ENCODE results near the gene EPB41L2.

EPB41L2 gene

DNA sequence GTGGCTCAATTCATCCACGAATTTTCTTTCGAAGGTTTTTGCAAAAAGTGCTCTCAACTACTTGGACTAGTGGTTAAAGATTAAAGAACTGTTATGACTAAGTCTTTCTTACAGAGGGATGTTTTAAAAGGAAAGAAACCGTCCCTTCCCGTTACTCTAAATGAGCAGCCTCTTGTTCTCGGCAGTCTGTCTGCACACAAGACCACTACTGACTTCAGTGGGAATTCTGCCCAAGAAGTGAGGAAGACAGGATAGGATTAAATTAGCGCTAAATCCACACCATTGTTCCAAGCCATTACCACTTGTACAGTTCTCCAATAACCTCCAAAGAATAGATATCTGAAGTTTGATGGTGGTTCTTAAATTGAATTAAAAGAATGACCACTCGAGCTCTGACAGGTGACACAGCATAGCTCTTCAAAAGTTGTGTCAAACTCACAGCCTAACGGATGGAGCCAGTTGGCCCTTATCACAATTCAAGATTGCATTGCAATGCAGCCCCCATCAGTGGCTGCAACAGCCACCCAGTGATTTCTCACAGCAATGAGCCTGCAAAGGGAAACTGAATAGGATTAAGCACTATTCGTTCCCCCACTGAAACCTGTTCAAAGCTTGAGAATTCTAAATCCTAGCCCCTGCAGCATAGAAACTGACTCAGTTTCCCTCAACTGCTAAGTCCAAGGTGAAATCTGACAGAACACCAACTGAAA is 1.8 kb downstream of the EPB41L2 start:
- DNase-seq, result no peak

DNA sequence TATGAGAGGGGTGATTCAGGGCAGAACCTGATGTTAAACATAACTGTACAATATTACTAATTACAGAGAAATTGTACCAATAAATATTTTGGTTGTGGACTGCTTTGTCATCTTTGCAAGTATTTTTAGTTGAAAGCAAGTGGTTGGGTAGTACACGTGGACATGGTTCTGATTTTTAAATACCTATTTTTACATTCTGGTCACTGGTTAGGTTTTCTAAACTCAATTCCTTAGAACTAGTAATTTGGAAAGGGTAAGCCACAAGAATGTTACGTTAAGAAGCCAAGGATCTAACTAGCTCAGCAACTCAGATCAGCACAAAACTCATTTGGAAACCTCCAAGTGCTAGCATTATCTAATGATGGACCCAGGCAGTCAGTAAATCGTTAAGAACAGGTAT is 2.7 kb downstream of the EPB41L2 start:
- no peak for DNase-seq

DNA sequence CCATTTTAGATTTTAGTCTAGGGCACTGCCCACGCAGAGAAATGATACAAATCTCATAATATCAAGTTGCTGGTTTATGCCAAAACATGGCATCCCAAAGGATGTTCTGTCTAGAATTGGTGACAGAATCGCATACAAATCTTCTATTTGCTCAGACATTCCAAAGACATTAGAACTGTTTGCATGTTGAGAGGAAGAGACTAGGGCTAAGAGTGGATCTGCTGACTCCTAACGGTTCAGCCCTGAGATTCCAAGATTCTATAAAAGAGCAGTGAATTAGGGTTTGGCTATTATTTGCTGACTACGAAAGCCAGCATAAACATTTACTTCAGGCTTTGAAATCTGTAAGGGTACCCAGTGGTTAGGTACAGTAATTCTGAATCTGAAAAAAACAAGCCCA is 3.6 kb downstream of the EPB41L2 start:
- DNase-seq, result no peak

DNA sequence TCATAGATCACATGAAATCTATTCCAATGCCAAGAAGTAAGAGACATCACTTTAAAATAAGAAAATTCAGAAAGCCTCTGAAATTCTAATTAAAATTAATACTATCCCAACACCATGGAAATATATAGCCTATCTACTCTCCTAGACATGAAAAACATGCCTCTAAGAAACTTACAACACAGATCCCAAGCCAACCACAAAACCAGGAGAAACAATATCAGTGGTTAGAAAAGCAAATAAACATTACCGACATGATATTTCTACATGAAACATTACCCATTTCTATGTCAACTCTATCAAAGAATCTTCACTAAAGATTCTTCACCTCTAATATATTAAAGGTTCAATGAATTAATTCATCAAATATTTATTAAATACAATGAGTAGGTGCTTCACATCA is 4.8 kb downstream of the EPB41L2 start:
- DNase-seq, result no peak

DNA sequence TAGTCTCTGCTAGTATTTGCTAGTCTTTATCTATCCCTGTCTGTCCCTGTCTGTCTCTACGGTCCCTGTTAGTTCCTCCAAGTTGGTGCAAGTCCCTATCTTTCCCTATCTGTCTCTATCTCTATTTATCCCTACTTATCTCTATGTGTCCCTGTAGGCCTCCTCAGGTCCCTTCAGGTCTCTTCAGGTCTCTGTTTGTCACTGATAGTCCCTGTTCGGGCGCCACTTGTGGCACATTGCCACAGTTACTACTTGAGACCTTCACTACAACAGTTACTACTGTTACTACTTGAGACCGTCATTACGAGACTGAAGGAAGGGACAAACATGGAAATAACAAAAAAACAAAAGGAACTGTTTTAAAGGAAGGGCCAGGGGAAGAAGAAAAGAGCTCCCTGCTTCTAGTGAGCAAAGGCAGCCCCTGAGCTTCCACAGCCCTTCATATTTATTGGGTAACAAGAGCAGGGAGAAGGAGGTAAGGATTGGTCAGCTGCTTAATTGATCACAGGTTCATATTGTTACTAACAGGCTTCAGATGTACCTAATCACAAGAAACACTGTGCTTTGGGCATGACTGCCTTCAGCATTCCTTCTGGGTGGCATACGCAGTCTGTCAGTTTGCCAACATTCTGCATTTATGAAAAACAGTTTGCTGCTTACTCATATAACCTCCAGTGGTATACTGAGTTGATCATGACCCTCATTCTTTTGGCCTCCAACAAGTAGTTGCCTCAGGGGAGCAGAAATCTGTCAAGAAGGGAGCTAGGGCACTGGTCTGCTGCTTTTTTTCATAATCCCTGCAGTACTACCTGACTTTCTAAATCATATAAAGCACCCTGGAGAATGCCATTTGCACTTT is 8.4 kb downstream of the EPB41L2 start:
- DNase-seq, result no peak

DNA sequence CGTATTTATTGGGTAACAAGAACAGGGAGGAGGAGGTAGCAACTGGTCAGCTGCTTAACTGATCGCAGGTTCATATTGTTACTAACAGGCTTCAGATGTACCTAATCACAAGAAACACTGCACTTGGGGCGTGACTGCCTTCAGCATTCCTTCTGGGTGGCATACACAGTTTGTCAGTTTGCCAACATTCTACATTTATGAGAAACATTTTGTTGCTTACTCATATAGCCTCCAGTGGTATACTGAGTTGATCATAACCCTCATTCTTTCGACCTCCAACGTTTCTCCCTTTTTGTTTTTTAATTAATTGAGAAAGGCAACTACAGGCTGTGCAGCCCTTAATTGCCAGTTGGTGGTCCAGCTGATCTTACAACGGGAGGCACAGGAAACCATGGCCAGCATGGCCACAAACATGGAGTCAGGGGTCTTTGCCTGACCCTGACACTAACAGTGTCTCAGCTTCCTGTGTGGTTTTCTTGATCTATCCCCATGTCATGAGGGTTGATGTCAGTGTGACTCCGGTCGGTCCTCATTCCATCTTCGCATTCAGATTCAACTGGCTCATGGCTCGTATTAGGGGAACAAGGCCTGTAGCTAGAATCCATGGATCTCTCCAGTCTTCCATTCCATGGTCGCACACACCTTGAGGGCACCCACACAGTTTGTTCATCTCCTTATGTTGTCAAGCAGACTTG is 9.4 kb downstream of the EPB41L2 start:
- no peak for DNase-seq

DNA sequence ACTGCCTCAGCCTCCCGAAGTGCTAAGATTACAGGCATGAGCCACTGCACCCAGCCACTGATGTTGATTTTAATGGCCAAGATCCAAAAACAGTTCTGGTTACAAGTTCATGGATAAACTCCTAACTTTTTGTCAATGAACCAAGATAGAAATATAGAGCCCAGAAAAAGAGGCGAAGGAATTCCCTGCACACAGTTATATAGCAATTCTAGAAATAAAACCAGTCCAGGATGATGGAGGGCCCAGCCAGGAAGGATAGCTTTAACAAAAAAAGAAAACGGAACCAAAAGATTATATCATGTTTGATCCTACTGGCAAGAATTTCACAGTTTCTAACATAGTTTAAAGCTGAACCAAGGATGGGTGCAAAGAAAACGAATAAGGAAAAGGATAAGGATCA is 10.9 kb downstream of the EPB41L2 start:
- no peak for DNase-seq

DNA sequence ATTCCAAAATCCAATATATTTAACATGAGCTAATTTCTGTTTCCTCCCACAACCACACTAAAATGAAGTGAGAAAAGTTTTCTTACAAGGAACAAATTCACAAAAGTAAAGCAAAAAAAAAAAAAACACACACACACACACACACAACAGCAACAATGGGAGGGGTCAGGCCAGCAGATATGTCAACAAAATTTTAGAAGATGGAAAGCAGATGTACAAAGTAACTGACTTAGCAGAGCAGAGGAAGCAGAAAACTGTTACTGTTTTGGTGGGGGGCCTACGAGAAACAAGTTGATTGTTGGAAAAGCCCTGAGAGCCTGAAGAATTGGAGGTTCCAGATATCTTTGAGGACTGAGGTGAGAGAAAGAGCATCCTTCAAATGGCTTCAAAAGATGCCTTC is 11.7 kb downstream of the EPB41L2 start:
- no peak for DNase-seq

DNA sequence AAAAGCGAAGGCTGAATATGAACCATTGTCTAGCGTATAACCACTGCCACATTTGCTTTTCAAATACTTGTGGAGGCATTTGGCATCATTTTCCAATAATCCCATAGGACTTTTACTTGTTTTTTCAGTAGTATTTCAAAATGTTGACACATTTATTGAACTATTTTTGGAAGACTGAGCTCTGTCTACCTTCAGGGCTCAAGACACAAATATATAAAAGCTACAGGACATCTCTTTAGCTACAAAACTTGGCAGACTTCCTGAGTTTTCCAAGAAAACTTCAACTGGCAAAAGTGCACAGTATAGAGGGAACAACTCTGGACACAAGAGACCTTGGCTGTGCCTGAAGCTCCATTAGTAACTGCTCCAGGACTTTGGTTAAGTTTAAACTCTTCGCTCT is 13.4 kb downstream of the EPB41L2 start:
- DNase-seq, result no peak

DNA sequence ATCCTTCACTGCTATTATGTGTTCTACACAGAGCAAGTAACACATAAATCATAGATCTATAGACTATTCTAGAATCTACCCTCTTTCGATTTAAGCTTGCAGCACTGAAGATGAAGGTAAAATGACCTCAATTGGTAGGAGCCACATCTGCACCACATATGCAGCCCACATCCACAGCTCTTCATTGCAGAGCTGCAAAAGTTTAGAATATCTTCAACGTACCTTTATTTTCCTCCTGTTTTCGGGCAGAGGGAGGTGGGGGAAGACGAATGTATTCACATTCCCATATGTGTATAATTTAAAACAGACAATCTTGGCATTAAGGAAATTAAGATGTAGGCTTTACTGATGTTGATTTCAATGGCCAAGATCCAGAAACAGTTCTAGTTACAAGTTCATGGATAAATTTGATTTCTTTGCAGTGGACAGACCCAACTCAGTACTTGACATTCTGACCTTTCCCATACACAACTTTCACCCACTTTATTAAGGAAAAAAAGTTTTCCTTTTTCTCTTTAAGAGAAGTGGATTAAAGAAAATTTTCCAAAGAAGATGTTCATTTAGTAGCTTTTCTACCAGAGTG is 14.0 kb downstream of the EPB41L2 start:
- DNase-seq, result no peak

DNA sequence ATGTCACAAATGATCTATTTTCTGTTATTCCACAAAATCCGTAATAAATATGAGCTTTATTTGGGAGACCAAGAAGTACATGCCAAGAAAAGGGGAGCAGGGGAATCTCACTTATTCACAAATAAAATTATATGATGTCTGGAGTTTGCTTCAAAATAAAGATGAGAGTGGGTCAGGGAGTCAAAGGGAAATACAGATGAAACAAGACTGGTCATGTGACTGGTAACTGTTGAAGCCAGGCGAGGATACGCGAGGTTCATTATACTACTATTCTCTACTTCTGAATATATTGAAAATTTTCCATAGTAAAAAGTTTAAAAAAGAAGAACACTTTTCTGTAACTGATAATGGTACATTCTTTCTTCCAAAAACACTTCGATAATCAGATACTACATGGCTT is 14.6 kb downstream of the EPB41L2 start:
- no peak for DNase-seq

DNA sequence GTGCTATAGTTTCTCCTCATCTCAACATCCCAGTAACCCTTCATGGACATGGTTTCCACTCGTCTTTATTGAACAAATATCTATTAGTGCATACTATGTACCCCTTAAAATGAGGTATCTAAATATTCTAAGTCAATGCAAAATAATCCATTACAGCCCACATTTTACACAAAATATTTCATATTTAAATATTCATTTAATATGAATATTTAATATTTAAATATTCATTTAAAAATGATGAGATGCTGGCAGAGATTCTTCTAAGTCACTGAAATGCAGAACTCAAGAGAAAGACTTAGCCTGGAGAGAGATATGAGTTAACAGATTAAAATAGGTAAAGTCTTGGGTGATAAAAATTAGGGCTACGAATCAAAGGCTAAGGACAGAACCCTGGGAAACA is 17.9 kb downstream of the EPB41L2 start:
- DNase-seq, result no peak

DNA sequence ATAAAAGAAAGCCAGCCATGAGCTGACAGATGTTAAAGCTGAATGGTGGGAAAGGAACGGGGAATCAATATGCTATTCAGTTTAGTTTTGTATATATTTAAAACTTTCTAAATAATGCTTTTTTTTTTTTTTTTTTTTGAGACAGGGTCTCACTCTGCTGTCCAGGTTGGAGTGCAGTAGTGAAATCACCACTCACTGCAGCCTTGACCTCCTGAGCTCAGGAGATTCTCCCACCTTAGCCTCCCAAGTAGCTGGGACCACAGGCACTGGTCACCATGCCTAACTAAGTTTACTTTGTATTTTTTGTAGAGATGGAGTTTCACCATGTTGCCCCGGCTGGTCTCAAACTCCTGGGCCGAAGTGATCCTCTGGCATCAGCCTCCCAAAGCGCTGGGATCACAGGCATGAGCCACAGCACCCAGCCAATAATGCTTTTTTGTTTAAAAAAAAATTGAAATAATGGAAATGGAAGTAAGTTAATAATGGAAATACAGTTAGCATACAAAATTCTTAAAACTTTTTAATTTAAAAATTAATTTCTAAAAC is 19.1 kb downstream of the EPB41L2 start:
- DNase-seq, result no peak

DNA sequence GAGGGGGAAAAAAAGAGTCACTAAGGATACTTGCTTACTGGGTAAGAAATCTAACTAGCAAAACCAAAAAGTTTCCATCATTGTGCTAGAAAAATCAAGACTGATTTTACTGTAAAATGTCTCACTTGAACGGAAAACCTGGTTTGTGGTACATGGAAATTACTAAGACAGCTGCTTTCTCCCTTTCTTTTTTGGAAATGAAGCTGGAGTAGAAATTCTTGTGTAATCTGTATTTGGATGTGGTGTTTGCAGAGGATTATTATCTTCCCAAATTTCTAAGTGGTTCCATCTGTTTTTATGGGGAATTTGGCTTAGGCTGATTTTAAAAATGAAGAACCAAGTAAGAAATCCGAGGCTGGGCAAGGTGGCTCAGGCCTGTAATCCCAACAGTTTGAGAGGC is 20.4 kb downstream of the EPB41L2 start:
- no peak for DNase-seq

DNA sequence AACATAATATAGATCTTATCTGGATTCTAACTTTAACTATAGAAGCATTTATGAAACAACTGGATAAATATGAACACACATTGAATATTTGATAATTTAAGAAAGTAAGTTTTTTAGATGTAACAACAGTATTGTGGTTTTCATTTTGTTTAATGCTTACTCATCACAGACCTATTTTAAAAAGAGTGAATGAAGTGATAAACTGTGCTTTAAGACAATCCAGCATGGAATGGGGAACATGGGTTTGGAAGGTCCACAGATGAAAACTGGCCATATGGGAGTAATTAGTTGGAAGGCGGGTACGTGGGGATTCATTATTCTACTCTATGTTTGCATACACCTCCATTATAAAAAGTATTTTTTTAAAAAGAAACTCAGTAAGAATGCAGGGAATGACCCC is 21.2 kb downstream of the EPB41L2 start:
- no peak for DNase-seq

DNA sequence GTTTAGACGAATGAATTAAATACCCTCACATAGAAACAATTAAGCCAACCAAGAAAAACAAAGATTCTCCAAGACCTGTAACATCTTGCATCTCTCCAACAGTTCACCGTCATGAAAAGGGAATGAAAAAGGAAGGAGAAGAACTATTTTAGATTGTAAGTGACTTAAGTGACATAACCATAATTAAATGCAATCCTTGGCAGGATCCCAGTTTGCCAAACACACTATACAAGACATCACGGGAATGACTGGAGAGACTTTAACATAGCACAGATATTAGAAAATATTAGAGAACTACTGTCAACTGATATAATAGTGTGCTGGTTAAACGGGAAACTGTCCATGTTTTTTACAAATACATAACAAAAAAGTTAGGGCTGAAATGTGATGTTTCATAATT is 22.2 kb downstream of the EPB41L2 start:
- no peak for DNase-seq

DNA sequence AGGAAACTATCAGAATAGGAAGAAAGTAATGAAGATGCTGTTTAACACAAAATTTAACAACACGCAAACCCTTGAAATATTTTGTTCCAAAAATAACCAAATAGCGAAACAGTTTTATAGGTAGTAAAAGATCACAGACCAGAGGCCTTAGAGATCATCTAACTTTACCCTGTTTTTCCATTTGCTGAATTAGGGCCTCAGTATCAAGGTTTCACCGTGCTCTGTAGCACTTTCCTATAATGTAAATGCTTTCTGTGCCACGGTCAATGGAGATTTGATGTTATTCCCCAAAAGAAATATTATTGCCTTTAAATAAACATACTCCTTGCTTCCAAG is 23.7 kb downstream of the EPB41L2 start:
- DNase-seq, result no peak

DNA sequence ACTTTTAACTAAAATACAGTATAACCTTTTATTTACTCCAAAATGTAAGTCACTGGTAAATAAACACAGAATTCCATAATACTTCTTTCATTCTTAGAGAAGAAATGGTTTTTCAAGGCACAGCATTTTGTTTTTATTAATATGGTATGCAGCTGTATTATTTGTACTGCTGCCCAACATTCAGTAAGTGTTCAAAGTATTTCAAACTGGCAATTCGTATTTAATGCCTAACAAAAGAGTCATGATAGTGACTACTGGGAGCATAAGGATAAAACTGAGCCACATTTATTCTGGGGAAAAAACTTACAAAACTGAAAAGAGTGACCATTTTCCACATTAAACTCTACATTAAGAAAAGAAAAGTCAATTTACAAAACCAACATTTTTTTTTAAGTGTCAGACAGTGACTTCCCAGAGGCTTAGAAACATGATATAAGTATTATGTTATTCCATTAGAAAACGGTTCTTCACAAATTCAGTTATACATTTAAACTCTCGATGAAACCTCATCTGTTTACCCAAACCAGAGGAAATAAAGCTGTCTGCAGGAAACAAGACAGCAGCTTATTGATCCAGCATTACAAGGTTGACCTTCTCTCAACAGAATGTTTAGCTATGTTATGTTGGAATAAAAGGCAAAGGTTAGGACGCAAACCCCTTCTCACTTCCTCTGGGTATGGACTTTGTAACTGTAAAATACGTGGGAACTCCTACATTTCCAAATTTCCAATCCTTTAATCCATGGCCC is 24.3 kb downstream of the EPB41L2 start:
- no peak for DNase-seq

DNA sequence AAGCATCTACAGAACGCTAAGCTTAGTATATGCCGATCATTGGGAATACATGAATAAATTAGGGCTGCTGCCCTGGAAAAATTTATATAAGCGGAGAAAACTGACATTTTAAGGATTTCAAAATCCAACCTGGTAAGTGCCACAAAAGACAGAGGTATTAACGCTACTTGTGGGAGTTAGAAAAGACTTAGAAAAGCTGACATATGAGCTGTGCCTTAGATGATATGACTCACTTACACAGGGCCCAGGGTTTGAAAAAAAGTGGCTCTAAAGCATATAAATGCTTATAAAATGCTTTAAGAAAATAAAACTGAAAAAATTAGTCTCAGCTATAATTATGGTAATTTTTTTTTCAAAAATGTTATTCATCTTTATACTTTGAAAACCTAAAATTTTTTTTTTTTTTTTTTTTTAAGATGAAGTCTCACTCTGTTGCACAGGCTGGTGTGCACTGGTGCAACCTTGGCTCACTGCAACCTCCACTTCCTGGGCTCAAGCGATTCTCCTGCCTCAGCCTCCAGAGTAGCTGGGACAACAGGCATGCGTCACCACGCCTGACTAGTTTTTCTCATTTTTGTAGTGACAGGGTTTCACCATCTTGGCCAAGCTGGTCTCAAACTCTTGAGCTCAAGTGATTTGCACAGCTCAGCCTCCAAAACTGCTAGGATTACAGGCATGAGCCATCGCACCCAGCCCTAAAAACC is 25.7 kb downstream of the EPB41L2 start:
- no peak for DNase-seq

DNA sequence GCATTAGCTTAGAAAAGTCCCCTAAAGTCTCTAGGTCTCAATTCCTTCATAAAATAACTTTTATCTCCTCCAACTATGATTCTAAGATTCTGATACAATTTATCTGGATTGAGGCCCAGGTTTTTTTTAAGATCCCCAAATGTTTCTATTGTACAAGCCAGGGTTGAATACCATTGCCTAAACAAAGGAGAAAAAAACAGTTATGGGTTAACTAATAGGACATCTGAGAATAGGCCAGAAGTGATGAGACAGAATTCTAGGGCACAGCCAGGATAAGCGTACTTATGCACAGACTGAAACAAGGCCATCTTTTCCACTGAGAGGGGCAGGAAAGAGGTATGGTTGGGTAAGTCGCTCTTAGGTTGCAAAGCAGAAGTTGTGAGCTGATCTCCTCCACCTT is 26.4 kb downstream of the EPB41L2 start:
- DNase-seq, result no peak

DNA sequence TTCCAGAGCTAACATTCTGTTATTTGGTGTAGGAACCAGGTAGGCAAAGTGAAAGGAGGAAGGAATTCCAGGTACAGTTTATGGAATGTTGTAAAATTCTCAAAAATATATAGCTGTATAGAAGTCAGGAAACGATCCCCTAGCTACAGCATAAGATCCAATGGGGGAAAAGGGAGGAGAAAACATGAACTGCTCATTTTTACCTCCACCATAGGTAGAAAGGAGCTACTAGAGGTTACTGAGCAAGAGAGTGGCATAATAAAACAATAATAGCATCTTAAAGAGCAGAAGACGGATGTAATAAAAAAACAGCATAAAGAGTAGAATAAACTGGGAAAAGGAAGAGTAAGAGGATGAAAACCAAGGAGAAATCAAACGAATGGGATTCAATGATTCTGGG is 26.9 kb downstream of the EPB41L2 start:
- no peak for DNase-seq

DNA sequence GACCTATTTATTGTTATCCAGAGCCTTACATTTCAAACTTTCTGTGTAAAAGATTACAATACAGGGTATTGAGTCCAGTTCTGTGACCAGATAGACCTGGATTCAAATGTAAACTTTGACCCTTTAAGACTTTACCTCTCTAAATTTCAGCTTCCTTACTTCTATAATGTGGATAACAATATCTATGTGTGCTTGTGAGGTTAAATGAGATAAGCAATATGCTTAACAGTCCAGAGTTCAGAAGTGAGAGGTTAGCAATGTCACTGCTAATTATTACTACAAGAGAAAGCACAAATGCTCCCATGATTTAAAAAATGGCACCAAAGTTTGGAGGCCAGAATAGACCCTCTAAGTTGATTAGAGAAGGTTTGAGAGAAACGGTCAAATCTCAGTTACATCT is 27.5 kb downstream of the EPB41L2 start:
- DNase-seq, result no peak
